Neural cell (in vitro differentiated cells): ENCODE results near the gene FKTN. TPM values are rescaled to one million over a fixed set of nuclear protein-coding genes. Genes with fewer than 3 reads are reported as not detected.
"Not testable (repeated sequence)": the region's sequence is repeated elsewhere in the genome, so short reads cannot be mapped to it uniquely, and the experiment has no call there.

Source experiments
- H2AFZ ChIP-seq: fragments of 200-600, 300-800 bp; sonication (generic), shearing (Covaris generic); 2 replicates; pipeline ENCODE4 v1.6.0; 2014; ENCODE audit warnings: low read depth, mild to moderate bottlenecking, antibody characterized with exemption, low read length, moderate library complexity
- H3F3A ChIP-seq: fragments of 200-600 bp; shearing (Covaris generic); 2 replicates; pipeline ENCODE4 v1.6.1; 2016; ENCODE audit warnings: mild to moderate bottlenecking, moderate library complexity, mixed read lengths, antibody characterized with exemption, low read length; ENCODE audit not compliant: insufficient read depth, poor library complexity, severe bottlenecking
- H3K27ac ChIP-seq: fragments of 200-600, 300-800 bp; sonication (generic), shearing (Covaris generic); 2 replicates; pipeline ENCODE4 v1.5.1; 2014; ENCODE audit warnings: mild to moderate bottlenecking, low read length, moderate library complexity
- H3K27me3 ChIP-seq: fragments of 300-800, 200-600 bp; sonication (generic), shearing (Covaris generic); 2 replicates; pipeline ENCODE4 v1.6.0; 2014; ENCODE audit warnings: mild to moderate bottlenecking, low read depth, low read length, moderate library complexity; ENCODE audit not compliant: insufficient read depth
- H3K36me3 ChIP-seq: fragments of 300-800, 200-600 bp; sonication (generic), shearing (Covaris generic); 2 replicates; pipeline ENCODE4 v1.5.1; 2014; ENCODE audit warnings: mild to moderate bottlenecking, antibody characterized with exemption, low read length, moderate library complexity; ENCODE audit not compliant: insufficient read depth
- H3K4me2 ChIP-seq: fragments of 300-800, 200-600 bp; sonication (generic), shearing (Covaris generic); 2 replicates; pipeline ENCODE4 v1.6.0; 2014; ENCODE audit warnings: mild to moderate bottlenecking, low read length
- H3K4me3 ChIP-seq: fragments of 300-800, 200-600 bp; sonication (generic), shearing (Covaris generic); 2 replicates; pipeline ENCODE4 v1.5.1; 2014; ENCODE audit warnings: mild to moderate bottlenecking, low read length, moderate library complexity
- H3K79me2 ChIP-seq: fragments of 200-600 bp; shearing (Covaris generic); replicated peaks from 2 replicates; pipeline ENCODE4 v1.6.0; 2014; ENCODE audit warnings: mild to moderate bottlenecking, low read length, moderate library complexity; ENCODE audit not compliant: insufficient read depth
- H3K9ac ChIP-seq: fragments of 300-800, 200-600 bp; sonication (generic), shearing (Covaris generic); 2 replicates; pipeline ENCODE4 v1.6.1; 2016; ENCODE audit warnings: mild to moderate bottlenecking, low read length, mixed read lengths
- H3K9me2 ChIP-seq: fragments of 200-600 bp; shearing (Covaris generic); 2 replicates; pipeline ENCODE4 v1.6.1; 2016; ENCODE audit warnings: mild to moderate bottlenecking, low read length, mixed read lengths; ENCODE audit not compliant: insufficient read depth
- H3K9me3 ChIP-seq: fragments of 200-600, 300-800 bp; sonication (generic), shearing (Covaris generic); 2 replicates; pipeline ENCODE4 v1.6.1; 2016; ENCODE audit warnings: mild to moderate bottlenecking, mixed run types, low read length, moderate library complexity, mixed read lengths
- H4K20me1 ChIP-seq: fragments of 200-600 bp; shearing (Covaris generic); 2 replicates; pipeline ENCODE4 v1.6.1; 2016; ENCODE audit warnings: mild to moderate bottlenecking, mixed run types; ENCODE audit not compliant: insufficient read depth
- CTCF ChIP-seq: fragments of 450-650 bp; IDR thresholded peaks from 2 replicates; pipeline ENCODE4 v1.5.1; 2014; ENCODE audit warnings: antibody characterized with exemption, mild to moderate bottlenecking, moderate library complexity; ENCODE audit not compliant: poor library complexity, severe bottlenecking
- EP300 ChIP-seq: fragments of 450-650 bp; conservative IDR thresholded peaks from 2 replicates; pipeline ENCODE4 v1.6.1; 2014; ENCODE audit warnings: antibody characterized with exemption, mild to moderate bottlenecking, moderate library complexity; ENCODE audit not compliant: poor library complexity, severe bottlenecking
- EZH2 ChIP-seq: fragments of 200-600, 300-800 bp; shearing (Covaris generic), sonication (generic); IDR thresholded peaks from 2 replicates; pipeline ENCODE4 v1.6.1; 2014; ENCODE audit warnings: antibody characterized with exemption, low read length, borderline replicate concordance, mild to moderate bottlenecking; ENCODE audit not compliant: insufficient read depth, poor library complexity, severe bottlenecking
- MXI1 ChIP-seq: fragments of 450-650 bp; conservative IDR thresholded peaks from 2 replicates; pipeline ENCODE4 v1.6.1; 2014; ENCODE audit warnings: antibody characterized with exemption, mild to moderate bottlenecking; ENCODE audit not compliant: poor library complexity, severe bottlenecking
- POLR2AphosphoS5 ChIP-seq: IDR thresholded peaks from 2 replicates; pipeline ENCODE4 v1.6.1; 2012
- RAD21 ChIP-seq: fragments of 450-650 bp; conservative IDR thresholded peaks from 2 replicates; pipeline ENCODE4 v1.6.1; 2014; ENCODE audit warnings: antibody characterized with exemption, mild to moderate bottlenecking, moderate library complexity
- REST ChIP-seq: IDR thresholded peaks from 2 replicates; pipeline ENCODE4 v1.6.1; 2012; ENCODE audit warnings: borderline replicate concordance
- SMC3 ChIP-seq: fragments of 450-650 bp; conservative IDR thresholded peaks from 2 replicates; pipeline ENCODE4 v1.6.1; 2014; ENCODE audit warnings: antibody characterized with exemption, mild to moderate bottlenecking, moderate library complexity; ENCODE audit not compliant: poor library complexity
- TAF1 ChIP-seq: IDR thresholded peaks from 2 replicates; pipeline ENCODE4 v1.6.1; 2012; ENCODE audit warnings: low read depth
- polyA plus RNA-seq: library from polyadenylated mRNA; depleted of rRNA; stranded (reverse); fragments of >200 nt; gene quantifications from 2 replicates; pipeline ENCODE4 v1.2.3, GENCODE V29; 2014

Gene FKTN
- polyA plus RNA-seq, 1 donor from 2014 or later = 52.1 TPM

GRCh38 chr9:105581550-105581949 is 23.6 kb downstream of the FKTN start:
- H3F3A ChIP-seq, H4K20me1 ChIP-seq, H3K27ac ChIP-seq, H3K27me3 ChIP-seq, H3K79me2 ChIP-seq, H3K36me3 ChIP-seq, H3K9ac ChIP-seq, H3K9me2 ChIP-seq, H3K4me2 ChIP-seq, H2AFZ ChIP-seq, H3K9me3 ChIP-seq, H3K4me3 ChIP-seq: not testable (repeated sequence)

GRCh38 chr9:105593145-105593544 is 35.2 kb downstream of the FKTN start:
- H3K9me2 ChIP-seq = no peaks in the 10 kb centered on the region
- no peaks in the 10 kb centered on the region for H3K36me3 ChIP-seq
- H3K4me3 ChIP-seq = no peak overlapping the region
- no peaks in the 10 kb centered on the region for H3F3A ChIP-seq
- H3K9me3 ChIP-seq = peaks cover 7% of the 10 kb centered on the region
- H3K27ac ChIP-seq = no peak overlapping the region
- H2AFZ ChIP-seq = no peak overlapping the region
- TF ChIP-seq POLR2AphosphoS5 (no peak), EZH2 (no peak), CTCF (no peak), REST (no peak), SMC3 (no peak), MXI1 (no peak), EP300 (no peak), TAF1 (no peak), RAD21 (no peak)
- no peak overlapping the region for H3K4me2 ChIP-seq
- H4K20me1 ChIP-seq = no peaks in the 10 kb centered on the region
- H3K79me2 ChIP-seq = no peaks in the 10 kb centered on the region
- no peaks in the 10 kb centered on the region for H3K27me3 ChIP-seq
- H3K9ac ChIP-seq = no peak overlapping the region
